Neural progenitor cell (in vitro differentiated cells): ENCODE data around the gene OPCML.

Experiments
- EZH2 ChIP-seq: fragments of 200-600 bp; sonication (generic); IDR thresholded peaks from 2 replicates; pipeline ENCODE4 v1.6.1; 2017; ENCODE audit warnings: antibody characterized with exemption, mild to moderate bottlenecking, moderate library complexity
- TF ChIP-seq, protein P1 (sequence below): fragments of 200-600 bp; sonication (generic); IDR thresholded peaks from 2 replicates; pipeline ENCODE4 v1.5.1; 2017; ENCODE audit warnings: antibody characterized with exemption, mild to moderate bottlenecking

DNA sequence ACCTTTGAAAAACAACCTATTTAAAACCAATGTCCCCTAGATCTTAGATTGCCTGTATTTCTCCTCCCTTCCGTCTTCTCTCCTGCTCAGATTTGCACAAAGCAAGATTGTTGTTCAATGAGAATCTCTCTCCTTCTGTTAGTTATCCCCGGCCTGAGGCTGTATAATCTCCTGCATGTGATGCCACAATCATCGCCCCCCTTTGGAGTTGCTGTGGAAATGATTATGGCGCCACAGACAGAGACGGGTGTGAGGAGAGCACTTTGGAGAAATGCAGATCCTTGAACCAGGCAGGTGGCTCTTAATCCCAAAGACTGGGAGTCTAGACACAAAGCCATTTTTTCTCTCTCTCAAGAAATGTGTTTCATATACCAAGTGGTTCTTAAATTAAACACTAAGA, 941.3 kb downstream of the OPCML start:
- TF ChIP-seq, protein P1, sequence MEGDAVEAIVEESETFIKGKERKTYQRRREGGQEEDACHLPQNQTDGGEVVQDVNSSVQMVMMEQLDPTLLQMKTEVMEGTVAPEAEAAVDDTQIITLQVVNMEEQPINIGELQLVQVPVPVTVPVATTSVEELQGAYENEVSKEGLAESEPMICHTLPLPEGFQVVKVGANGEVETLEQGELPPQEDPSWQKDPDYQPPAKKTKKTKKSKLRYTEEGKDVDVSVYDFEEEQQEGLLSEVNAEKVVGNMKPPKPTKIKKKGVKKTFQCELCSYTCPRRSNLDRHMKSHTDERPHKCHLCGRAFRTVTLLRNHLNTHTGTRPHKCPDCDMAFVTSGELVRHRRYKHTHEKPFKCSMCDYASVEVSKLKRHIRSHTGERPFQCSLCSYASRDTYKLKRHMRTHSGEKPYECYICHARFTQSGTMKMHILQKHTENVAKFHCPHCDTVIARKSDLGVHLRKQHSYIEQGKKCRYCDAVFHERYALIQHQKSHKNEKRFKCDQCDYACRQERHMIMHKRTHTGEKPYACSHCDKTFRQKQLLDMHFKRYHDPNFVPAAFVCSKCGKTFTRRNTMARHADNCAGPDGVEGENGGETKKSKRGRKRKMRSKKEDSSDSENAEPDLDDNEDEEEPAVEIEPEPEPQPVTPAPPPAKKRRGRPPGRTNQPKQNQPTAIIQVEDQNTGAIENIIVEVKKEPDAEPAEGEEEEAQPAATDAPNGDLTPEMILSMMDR: no peak
- no peak for TF ChIP-seq EZH2
